Hepatocyte (in vitro differentiated cells): ENCODE results near the gene TMEM176B. TPM values are rescaled to one million over a fixed set of nuclear protein-coding genes. Genes with fewer than 3 reads are reported as not detected.

Source experiments
- DNase-seq: peaks from one replicate; pipeline ENCODE4 v3.0.0-alpha.2; 2016; ENCODE audit warnings: low spot score
- H2AFZ ChIP-seq: fragments of 200-600 bp; sonication (generic); 2 replicates; pipeline ENCODE4 v1.6.0; 2016; ENCODE audit warnings: antibody characterized with exemption, mild to moderate bottlenecking
- H3K27ac ChIP-seq: fragments of 200-600 bp; sonication (generic); 2 replicates; pipeline ENCODE4 v1.5.1; 2016; ENCODE audit warnings: mild to moderate bottlenecking
- H3K27me3 ChIP-seq: fragments of 200-600 bp; sonication (generic); 2 replicates; pipeline ENCODE4 v1.6.1; 2016
- H3K36me3 ChIP-seq: fragments of 200-600 bp; sonication (generic); replicated peaks from 2 replicates; pipeline ENCODE4 v1.5.1; 2016; ENCODE audit warnings: low read depth; ENCODE audit not compliant: insufficient read depth
- H3K4me1 ChIP-seq: fragments of 200-600 bp; sonication (generic); 2 replicates; pipeline ENCODE4 v1.5.1; 2016; ENCODE audit warnings: mild to moderate bottlenecking, moderate library complexity; ENCODE audit not compliant: insufficient read depth
- H3K4me2 ChIP-seq: fragments of 200-600 bp; sonication (generic); 2 replicates; pipeline ENCODE4 v1.6.0; 2016
- H3K4me3 ChIP-seq: fragments of 200-600 bp; sonication (generic); 2 replicates; pipeline ENCODE4 v1.5.1; 2016; ENCODE audit warnings: mild to moderate bottlenecking
- H3K79me2 ChIP-seq: fragments of 200-600 bp; sonication (generic); 2 replicates; pipeline ENCODE4 v1.6.0; 2017; ENCODE audit warnings: mild to moderate bottlenecking
- H3K9me2 ChIP-seq: fragments of 200-600 bp; sonication (generic); replicated peaks from 2 replicates; pipeline ENCODE4 v1.6.0; 2017; ENCODE audit warnings: mild to moderate bottlenecking; ENCODE audit not compliant: insufficient read depth
- H3K9me3 ChIP-seq: fragments of 200-600 bp; sonication (generic); 2 replicates; pipeline ENCODE4 v1.5.1; 2016; ENCODE audit warnings: low read depth, mild to moderate bottlenecking
- H4K20me1 ChIP-seq: fragments of 200-600 bp; sonication (generic); 2 replicates; pipeline ENCODE4 v1.6.0; 2016; ENCODE audit warnings: mild to moderate bottlenecking; ENCODE audit not compliant: insufficient read depth, poor library complexity, severe bottlenecking
- CTCF ChIP-seq: fragments of 200-600 bp; sonication (generic); IDR thresholded peaks from 2 replicates; pipeline ENCODE4 v1.5.1; 2016; ENCODE audit warnings: antibody characterized with exemption, mild to moderate bottlenecking; ENCODE audit not compliant: poor library complexity
- EZH2phosphoT487 ChIP-seq: fragments of 200-600 bp; sonication (generic); IDR thresholded peaks from one replicate; pipeline ENCODE4 v1.6.1; 2018; ENCODE audit warnings: antibody characterized with exemption, mild to moderate bottlenecking, low read depth, moderate library complexity; ENCODE audit not compliant: unreplicated experiment, severe bottlenecking
- WGBS: methylation state at CpG from one replicate; pipeline ENCODE4 v1.1.6; 2016; ENCODE audit warnings: low lambda C conversion rate; ENCODE audit errors: missing lambda C conversion rate; 5-methylcytosine and 5-hydroxymethylcytosine counted together
- polyA plus RNA-seq: library from polyadenylated mRNA; unstranded; fragments of >200 nt; fragmentation: Nextera tagmentation; extraction: Ambion mirVana; gene quantifications from 2 replicates; pipeline ENCODE4 v1.2.1, GENCODE V29; 2016
- total RNA-seq: library from RNA; depleted of rRNA; stranded (reverse); fragments of >200 nt; gene quantifications from 2 replicates; pipeline ENCODE4 v1.2.3, GENCODE V29; 2014

The TMEM176B gene
- total and polyA plus RNA-seq, 2 experiments from 2014 or later: 200 to 204 TPM

- H3K9me3 ChIP-seq: no peaks in the 10 kb centered on the region
- H3K9me2 ChIP-seq: no peaks in the 10 kb centered on the region
- no peak overlapping the region for H2AFZ ChIP-seq
- TF ChIP-seq CTCF: no peak
- no peak for TF ChIP-seq EZH2phosphoT487
- 79% methylated on average over 14 of the region's 14 CpGs for WGBS
- H4K20me1 ChIP-seq: no peaks in the 10 kb centered on the region
- H3K4me1 ChIP-seq: no peaks in the 10 kb centered on the region
- H3K79me2 ChIP-seq: no peaks in the 10 kb centered on the region
- no peaks in the 10 kb centered on the region for H3K36me3 ChIP-seq
- no peak overlapping the region for H3K4me2 ChIP-seq
- no peak for DNase-seq
- peaks cover 22% of the 10 kb centered on the region for H3K27me3 ChIP-seq
- no peak overlapping the region for H3K27ac ChIP-seq
- H3K4me3 ChIP-seq: no peak overlapping the region
Observed at GRCh38 chr7:150742286-150742968, 57.7 kb downstream of the TMEM176B start.

Other genes starting within 250 kb of the TMEM176B start
- 0.63 and 1.8 TPM in 2 replicates for gene GIMAP4, start 233.0 kb downstream of the TMEM176B start, total RNA-seq
- not detected in 2 replicates for gene GIMAP4, start 233.0 kb downstream of the TMEM176B start, polyA plus RNA-seq
- gene GIMAP6, start 168.0 kb downstream of the TMEM176B start, total RNA-seq: 0.27 and 1.0 TPM in 2 replicates
- 0.82 TPM in 1 of 2 replicates, not detected in the other for gene GIMAP6, start 168.0 kb downstream of the TMEM176B start, polyA plus RNA-seq
- gene GIMAP2, start 114.7 kb downstream of the TMEM176B start, total RNA-seq: 1.4 and 2.4 TPM in 2 replicates
- 0.23 and 1.1 TPM in 2 replicates for gene GIMAP2, start 114.7 kb downstream of the TMEM176B start, polyA plus RNA-seq
- 0.20 TPM in 1 of 2 replicates, not detected in the other for gene GIMAP1, start 83.8 kb downstream of the TMEM176B start, total RNA-seq
- gene GIMAP1, start 83.8 kb downstream of the TMEM176B start, polyA plus RNA-seq: 0.13 TPM in 2 replicates
- 0.40 and 1.2 TPM in 2 replicates for gene GIMAP5, start 62.9 kb downstream of the TMEM176B start, total RNA-seq
- gene GIMAP5, start 62.9 kb downstream of the TMEM176B start, polyA plus RNA-seq: 0.79 TPM in 1 of 2 replicates, not detected in the other
- 202 and 224 TPM in 2 replicates for gene TMEM176A, start 405 bp upstream of the TMEM176B start, total RNA-seq
- 242 and 343 TPM in 2 replicates for gene TMEM176A, start 405 bp upstream of the TMEM176B start, polyA plus RNA-seq
- 4.7 and 9.1 TPM in 2 replicates for gene AOC1, start 52.2 kb upstream of the TMEM176B start, total RNA-seq
- 5.9 and 6.6 TPM in 2 replicates for gene AOC1, start 52.2 kb upstream of the TMEM176B start, polyA plus RNA-seq
- gene KCNH2, start 178.0 kb upstream of the TMEM176B start, total RNA-seq: 8.4 and 9.4 TPM in 2 replicates
- gene KCNH2, start 178.0 kb upstream of the TMEM176B start, polyA plus RNA-seq: 9.1 and 11.3 TPM in 2 replicates
- 8.1 and 9.8 TPM in 2 replicates for gene NOS3, start 190.7 kb upstream of the TMEM176B start, total RNA-seq
- 15.3 and 17.4 TPM in 2 replicates for gene NOS3, start 190.7 kb upstream of the TMEM176B start, polyA plus RNA-seq
- 0.64 and 0.80 TPM in 2 replicates for gene ATG9B, start 224.1 kb upstream of the TMEM176B start, total RNA-seq
- gene ATG9B, start 224.1 kb upstream of the TMEM176B start, polyA plus RNA-seq: 2.4 and 13.2 TPM in 2 replicates
- gene ABCB8, start 228.1 kb upstream of the TMEM176B start, total RNA-seq: 22.6 and 24.4 TPM in 2 replicates
- 32.6 and 41.2 TPM in 2 replicates for gene ABCB8, start 228.1 kb upstream of the TMEM176B start, polyA plus RNA-seq
- 2.9 and 4.5 TPM in 2 replicates for gene ASIC3, start 248.2 kb upstream of the TMEM176B start, total RNA-seq
- gene ASIC3, start 248.2 kb upstream of the TMEM176B start, polyA plus RNA-seq: 2.1 and 7.0 TPM in 2 replicates